Natural killer cell (primary cell): ENCODE data around the gene WWC2. TPM values are rescaled to one million over a fixed set of nuclear protein-coding genes. Genes with fewer than 3 reads are reported as not detected.

Source experiments
- ATAC-seq, 3 donors: fragments of 150-1000 bp in 2 of 3; fragments of 200-7000 bp in 1 of 3; cut with Tn5 transposase; 1 replicate in 1 of 3; 2 replicates in 2 of 3; pipeline ENCODE4 v1.10.0; 2021; ENCODE audit warnings: mild to moderate bottlenecking in 2 of 3, moderate library complexity in 2 of 3
- DNase-seq, 2 donors: peaks; one replicate each; pipeline versions ENCODE4 v3.0.0 to v3.0.0-alpha.2; 2013 to 2021; ENCODE audit warnings: mixed read lengths in 1 of 2
- H3K27ac ChIP-seq: one replicate; pipeline ENCODE4 v1.5.1; 2013; ENCODE audit warnings: mild to moderate bottlenecking, low read length
- H3K27me3 ChIP-seq: one replicate; pipeline ENCODE4 v1.6.1; 2013; ENCODE audit warnings: low read length; ENCODE audit not compliant: control insufficient read depth, insufficient read depth
- H3K36me3 ChIP-seq: one replicate; pipeline ENCODE4 v1.6.1; 2013; ENCODE audit warnings: low read length; ENCODE audit not compliant: control insufficient read depth, insufficient read depth
- H3K4me1 ChIP-seq: one replicate; pipeline ENCODE4 v1.6.1; 2013; ENCODE audit warnings: low read length; ENCODE audit not compliant: control insufficient read depth, insufficient read depth
- H3K4me3 ChIP-seq: one replicate; pipeline ENCODE4 v1.5.1; 2013; ENCODE audit warnings: low read length
- H3K9me3 ChIP-seq: one replicate; pipeline ENCODE4 v1.6.1; 2013; ENCODE audit warnings: low read length; ENCODE audit not compliant: control insufficient read depth, insufficient read depth
- H3K27ac Mint-ChIP-seq, 2 donors: one replicate each; pipeline ENCODE4 v1.8.0; 2022; ENCODE audit warnings: mild to moderate bottlenecking in 2 of 2, mixed read lengths in 2 of 2, moderate library complexity in 1 of 2
- H3K27me3 Mint-ChIP-seq, 2 donors: one replicate each; pipeline ENCODE4 v1.8.0; 2022; ENCODE audit warnings: low read depth in 2 of 2, mixed read lengths in 2 of 2
- H3K36me3 Mint-ChIP-seq: one replicate; pipeline ENCODE4 v1.8.0; 2022; ENCODE audit warnings: mixed read lengths
- H3K4me1 Mint-ChIP-seq, 2 donors: one replicate each; pipeline ENCODE4 v1.8.0; 2022; ENCODE audit warnings: mixed read lengths in 2 of 2
- H3K4me3 Mint-ChIP-seq: one replicate; pipeline ENCODE4 v1.8.0; 2022; ENCODE audit warnings: mild to moderate bottlenecking, moderate library complexity, mixed read lengths
- H3K9me3 Mint-ChIP-seq, 2 donors: one replicate each; pipeline ENCODE4 v1.8.0; 2022; ENCODE audit warnings: mixed read lengths in 2 of 2
- WGBS: methylation state at CpG from one replicate; pipeline ENCODE4 v1.1.7; 2013; ENCODE audit warnings: missing lambda C conversion rate; ENCODE audit not compliant: insufficient coverage; 5-methylcytosine and 5-hydroxymethylcytosine counted together
- intact Hi-C: fragments of 100-400 bp; cut with micrococcal nuclease; formaldehyde crosslinking; loops from one replicate; pipeline ENCODE4 v1.14.2; 2022
- total RNA-seq, 4 donors: library from RNA; stranded (reverse); fragments of 120-200 nt in 1 of 4; gene quantifications; one replicate each; pipeline versions ENCODE4 v1.2.3 to v1.2.4, GENCODE V29; 2013 to 2022
- TF ChIP-seq, protein P1 (sequence below): fragments of 200-600 bp; IDR thresholded peaks from one replicate; pipeline ENCODE4 v1.8.0; 2022; ENCODE audit warnings: antibody characterized with exemption

WWC2 gene
- total RNA-seq, 3 donors from 2014 or later (not counting 1 experiment from before 2014, with no cell fraction given) = 8.2 to 22.7 (median 9.2) TPM

DNA sequence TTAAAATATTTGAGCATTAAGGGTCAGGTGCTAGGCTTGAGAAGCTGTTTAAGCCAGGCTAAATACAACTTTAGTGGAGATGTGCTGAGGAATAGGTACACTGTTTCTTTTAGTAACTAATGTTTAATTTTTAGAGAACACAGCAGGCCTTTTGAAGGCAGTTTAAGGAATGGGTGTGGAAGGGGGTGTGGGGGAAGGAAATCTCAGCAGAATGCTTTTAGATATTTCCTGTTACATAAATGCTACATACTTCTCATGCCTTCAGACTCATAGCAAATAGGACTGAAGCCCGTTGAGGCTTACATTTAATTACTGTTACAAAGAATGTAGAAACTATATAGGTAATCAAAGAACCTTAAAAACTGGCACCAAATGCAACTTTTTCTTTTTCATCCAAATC lies 66.3 kb downstream of the WWC2 start:
- Histone ChIP-seq H3K4me1 (no peaks in the 10 kb centered on the region), H3K27ac (no peak overlapping the region), H3K9me3 (no peaks in the 10 kb centered on the region), H3K27me3 (no peaks in the 10 kb centered on the region), H3K36me3 (no peaks in the 10 kb centered on the region), H3K4me3 (no peak overlapping the region)
- intact Hi-C loops = no loop called here
- Mint-ChIP-seq H3K9me3 (no peaks in the 10 kb centered on the region), H3K36me3 (no peaks in the 10 kb centered on the region), H3K27me3 (peaks cover 0 to 5% of the 10 kb centered on the region in 2 donors), H3K4me1 (peaks cover 0 to 4% of the 10 kb centered on the region in 2 donors), H3K27ac (no peak overlapping the region), H3K4me3 (no peak overlapping the region)
- TF ChIP-seq, protein P1, sequence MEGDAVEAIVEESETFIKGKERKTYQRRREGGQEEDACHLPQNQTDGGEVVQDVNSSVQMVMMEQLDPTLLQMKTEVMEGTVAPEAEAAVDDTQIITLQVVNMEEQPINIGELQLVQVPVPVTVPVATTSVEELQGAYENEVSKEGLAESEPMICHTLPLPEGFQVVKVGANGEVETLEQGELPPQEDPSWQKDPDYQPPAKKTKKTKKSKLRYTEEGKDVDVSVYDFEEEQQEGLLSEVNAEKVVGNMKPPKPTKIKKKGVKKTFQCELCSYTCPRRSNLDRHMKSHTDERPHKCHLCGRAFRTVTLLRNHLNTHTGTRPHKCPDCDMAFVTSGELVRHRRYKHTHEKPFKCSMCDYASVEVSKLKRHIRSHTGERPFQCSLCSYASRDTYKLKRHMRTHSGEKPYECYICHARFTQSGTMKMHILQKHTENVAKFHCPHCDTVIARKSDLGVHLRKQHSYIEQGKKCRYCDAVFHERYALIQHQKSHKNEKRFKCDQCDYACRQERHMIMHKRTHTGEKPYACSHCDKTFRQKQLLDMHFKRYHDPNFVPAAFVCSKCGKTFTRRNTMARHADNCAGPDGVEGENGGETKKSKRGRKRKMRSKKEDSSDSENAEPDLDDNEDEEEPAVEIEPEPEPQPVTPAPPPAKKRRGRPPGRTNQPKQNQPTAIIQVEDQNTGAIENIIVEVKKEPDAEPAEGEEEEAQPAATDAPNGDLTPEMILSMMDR = no peak
- DNase-seq (no peak), ATAC-seq (no peak)
- no CpG with 5 or more reads among the region's 1 CpG for WGBS

- H3K4me3 Mint-ChIP-seq = no peak overlapping the region
- TF ChIP-seq, protein P1 = no peak
- Histone ChIP-seq H3K4me3 (no peak overlapping the region), H3K9me3 (no peaks in the 10 kb centered on the region), H3K27me3 (no peaks in the 10 kb centered on the region), H3K36me3 (no peaks in the 10 kb centered on the region), H3K27ac (no peak overlapping the region), H3K4me1 (no peaks in the 10 kb centered on the region)
- intact Hi-C loops = no loop called here
- H3K4me1 Mint-ChIP-seq = peaks cover 0 to 6% of the 10 kb centered on the region in 2 donors
- peaks cover 0 to 5% of the 10 kb centered on the region in 2 donors for H3K27me3 Mint-ChIP-seq
- H3K9me3 Mint-ChIP-seq = no peaks in the 10 kb centered on the region
- no peak overlapping the region for H3K27ac Mint-ChIP-seq
- no peak for DNase-seq
- H3K36me3 Mint-ChIP-seq = no peaks in the 10 kb centered on the region
- no peak for ATAC-seq
Measured at GRCh38 chr4:183170894-183171293, 71.8 kb downstream of the WWC2 start.

- H3K27ac Mint-ChIP-seq = no peak overlapping the region
- H3K27me3 Mint-ChIP-seq = peaks cover 0 to 5% of the 10 kb centered on the region in 2 donors
Measured at GRCh38 chr4:183171484-183172267, 72.6 kb downstream of the WWC2 start.

More at GRCh38 chr4:183171484-183172267, 72.6 kb downstream of the WWC2 start:
- Histone ChIP-seq H3K27ac (no peak overlapping the region), H3K9me3 (no peaks in the 10 kb centered on the region), H3K27me3 (no peaks in the 10 kb centered on the region), H3K4me1 (no peaks in the 10 kb centered on the region), H3K4me3 (no peak overlapping the region), H3K36me3 (no peaks in the 10 kb centered on the region)
- H3K9me3 Mint-ChIP-seq = no peaks in the 10 kb centered on the region
- no peaks in the 10 kb centered on the region for H3K36me3 Mint-ChIP-seq
- DNase-seq = no peak
- peaks cover 0 to 6% of the 10 kb centered on the region in 2 donors for H3K4me1 Mint-ChIP-seq
- intact Hi-C loops = no loop called here
- no peak for ATAC-seq
- H3K4me3 Mint-ChIP-seq = no peak overlapping the region
- TF ChIP-seq, protein P1 = no peak
- 80% methylated on average over 3 of the region's 4 CpGs for WGBS
